Psoas muscle (tissue), 8 donors: Measurements from ENCODE around the gene ETNPPL. TPM values are rescaled to one million over a fixed set of nuclear protein-coding genes. Genes with fewer than 3 reads are reported as not detected.

Experiments used
- ATAC-seq, 4 donors: fragments of 200-7000 bp; cut with Tn5 transposase; one replicate each; pipeline ENCODE4 v1.9.1; 2020; ENCODE audit warnings: moderate library complexity in 3 of 4, mild to moderate bottlenecking in 2 of 4
- DNase-seq, 2 donors: peaks; one replicate each; pipeline ENCODE4 v3.0.0-alpha.2; 2020
- H3K27ac ChIP-seq: fragments of 200-600 bp; one replicate; pipeline ENCODE4 v1.8.0; 2022
- H3K27me3 ChIP-seq, 3 donors: fragments of 200-600 bp in 1 of 3; one replicate each; pipeline versions ENCODE4 v1.6.1 to v1.8.0; 2013 to 2022; ENCODE audit warnings: low read length in 2 of 3, mild to moderate bottlenecking in 2 of 3, moderate library complexity in 1 of 3; ENCODE audit not compliant: insufficient read depth in 3 of 3
- H3K36me3 ChIP-seq, 2 donors: fragments of 200-600 bp in 1 of 2; one replicate each; pipeline versions ENCODE4 v1.6.1 to v1.8.0; 2013 to 2022; ENCODE audit warnings: low read depth in 1 of 2, mild to moderate bottlenecking in 1 of 2, moderate library complexity in 1 of 2; ENCODE audit not compliant: insufficient read depth in 1 of 2
- H3K4me1 ChIP-seq: fragments of 200-600 bp; one replicate; pipeline ENCODE4 v1.8.0; 2022
- H3K4me3 ChIP-seq: fragments of 200-600 bp; one replicate; pipeline ENCODE4 v1.8.0; 2022; ENCODE audit warnings: mild to moderate bottlenecking
- H3K9me3 ChIP-seq: fragments of 200-600 bp; one replicate; pipeline ENCODE4 v1.8.0; 2022
- WGBS, 3 donors: extraction: QIAGEN DNeasy Blood & Tissue Kit; methylation state at CpG; one replicate each; pipeline versions ENCODE4 v1.1.6 to v1.1.7; 2013; 5-methylcytosine and 5-hydroxymethylcytosine counted together
- intact Hi-C, 2 donors: fragments of 100-400 bp; cut with DNase I; formaldehyde crosslinking; loops; one replicate each; pipeline versions ENCODE4 v1.11.0 to v1.14.2; 2022
- long read RNA-seq, 2 donors: library from polyadenylated mRNA; unstranded; transcript quantifications; one replicate each; pipeline ENCODE4 v2.0.0, GENCODE V29; 2021
- polyA plus RNA-seq, 3 donors: library from polyadenylated mRNA; stranded (reverse); fragments of 200-250 nt; gene quantifications; one replicate each; pipeline ENCODE4 v1.2.3, GENCODE V29; 2013
- total RNA-seq, 4 donors: library from RNA; stranded (reverse); fragmentation: NEBNext Ultra II Directional in 2 of 4; extraction: Animal tissue kit (Norgen Biotek cat#: 25700) in 2 of 4; gene quantifications; one replicate each; pipeline versions ENCODE4 v1.2.1 to v1.2.4, GENCODE V29; 2021 to 2023
- TF ChIP-seq, protein P1 (sequence below): fragments of 200-600 bp; IDR thresholded peaks from one replicate; pipeline ENCODE4 v1.8.0; 2022; ENCODE audit warnings: antibody characterized with exemption
- donor health status: healthy with polysubstance abuse.
- donor health status: DM: no; HTN: no; CAD: no; lungs with moderate emphysema.
- donor health status: Bipolar disorder and iron deficiency.
- donor health status: healthy.
- donor health status: DM: yes; HTN: yes; CAD: no.
- donor health status: DM: no; HTN: no; CAD: no.
- donor health status: DM: no; HTN: no; CAD: no.
- donor health status: DM: yes; HTN: yes; CAD: no.

ETNPPL gene
- under 1 TPM; 0.24 to 0.28 (median 0.25) TPM for total RNA-seq
- polyA plus RNA-seq: 1 to 10 TPM in 2 of 3 donors, under 1 TPM in 1; 0.44 to 2.1 (median 1.1) TPM
- long read RNA-seq, donor 1: 0 reads
- long read RNA-seq, donor 2, partial matches to known transcripts: 0 of 1 reads
- long read RNA-seq, donor 2, other reads (novel, unspliced or antisense): 0 of 1 reads

GRCh38 chr4:108762559-108763225 lies at the start of gene ETNPPL:
TSS of gene ETNPPL (minus strand) at chr4:108763053. CDS start at chr4:108762898, 155 bp downstream.
- intact Hi-C loops: no loop called here
- WGBS, 3 donors: 1% methylated on average over 58 to 61 of the region's 61 CpGs
- H3K27me3 ChIP-seq: peaks cover 0 to 4% (median 0%) of the 10 kb centered on the region in 3 donors
- no peaks in the 10 kb centered on the region for H3K4me1 ChIP-seq
- peak; percentile 71 to 95 (median 84) for ATAC-seq
- H3K36me3 ChIP-seq: no peaks in the 10 kb centered on the region
- DNase-seq: peak; percentile 26 to 67
- no peaks in the 10 kb centered on the region for H3K9me3 ChIP-seq
- TF ChIP-seq, protein P1, sequence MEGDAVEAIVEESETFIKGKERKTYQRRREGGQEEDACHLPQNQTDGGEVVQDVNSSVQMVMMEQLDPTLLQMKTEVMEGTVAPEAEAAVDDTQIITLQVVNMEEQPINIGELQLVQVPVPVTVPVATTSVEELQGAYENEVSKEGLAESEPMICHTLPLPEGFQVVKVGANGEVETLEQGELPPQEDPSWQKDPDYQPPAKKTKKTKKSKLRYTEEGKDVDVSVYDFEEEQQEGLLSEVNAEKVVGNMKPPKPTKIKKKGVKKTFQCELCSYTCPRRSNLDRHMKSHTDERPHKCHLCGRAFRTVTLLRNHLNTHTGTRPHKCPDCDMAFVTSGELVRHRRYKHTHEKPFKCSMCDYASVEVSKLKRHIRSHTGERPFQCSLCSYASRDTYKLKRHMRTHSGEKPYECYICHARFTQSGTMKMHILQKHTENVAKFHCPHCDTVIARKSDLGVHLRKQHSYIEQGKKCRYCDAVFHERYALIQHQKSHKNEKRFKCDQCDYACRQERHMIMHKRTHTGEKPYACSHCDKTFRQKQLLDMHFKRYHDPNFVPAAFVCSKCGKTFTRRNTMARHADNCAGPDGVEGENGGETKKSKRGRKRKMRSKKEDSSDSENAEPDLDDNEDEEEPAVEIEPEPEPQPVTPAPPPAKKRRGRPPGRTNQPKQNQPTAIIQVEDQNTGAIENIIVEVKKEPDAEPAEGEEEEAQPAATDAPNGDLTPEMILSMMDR: no peak
- peak within 1 kb of the TSS; percentile 73 for H3K4me3 ChIP-seq
- no peak within 1 kb of the TSS for H3K27ac ChIP-seq

GRCh38 chr4:108811486-108811885 lies 48.6 kb upstream of the ETNPPL start:
- WGBS, 3 donors: 88 to 91% (median 89%) methylated on average over 1 of the region's 1 CpG
- Histone ChIP-seq H3K27me3 (no peaks in the 10 kb centered on the region), H3K9me3 (no peaks in the 10 kb centered on the region), H3K27ac (no peak overlapping the region), H3K4me3 (no peak overlapping the region), H3K4me1 (no peaks in the 10 kb centered on the region), H3K36me3 (no peaks in the 10 kb centered on the region)
- DNase-seq (no peak), ATAC-seq (no peak)
- TF ChIP-seq, protein P1: no peak
- intact Hi-C loops: no loop called here

- Histone ChIP-seq H3K27ac (no peak overlapping the region), H3K27me3 (no peaks in the 10 kb centered on the region), H3K4me3 (no peak overlapping the region), H3K36me3 (no peaks in the 10 kb centered on the region), H3K4me1 (no peaks in the 10 kb centered on the region), H3K9me3 (no peaks in the 10 kb centered on the region)
- TF ChIP-seq, protein P1: no peak
- WGBS, 3 donors: 85 to 93% (median 91%) methylated on average over 1 of the region's 1 CpG
- DNase-seq (no peak), ATAC-seq (no peak)
- intact Hi-C loops: no loop called here
Observed at GRCh38 chr4:108810087-108810486, 47.2 kb upstream of the ETNPPL start.

- intact Hi-C loops: no loop called here
- DNase-seq: no peak
- TF ChIP-seq, protein P1: no peak
- no peaks in the 10 kb centered on the region for H3K4me1 ChIP-seq
- ATAC-seq: no peak
- H3K4me3 ChIP-seq: no peak overlapping the region
- no peaks in the 10 kb centered on the region for H3K27me3 ChIP-seq
- WGBS, 3 donors: 40 to 61% (median 51%) methylated on average over 5 of the region's 5 CpGs
- no peaks in the 10 kb centered on the region for H3K36me3 ChIP-seq
- H3K27ac ChIP-seq: no peak overlapping the region
- H3K9me3 ChIP-seq: no peaks in the 10 kb centered on the region
Observed at GRCh38 chr4:108804648-108805273, 41.9 kb upstream of the ETNPPL start.
